ENCODE data around the gene IL17RC. TPM values are rescaled to one million over a fixed set of nuclear protein-coding genes. Genes with fewer than 3 reads are reported as not detected.

Gene IL17RC
- total and polyA plus RNA-seq, 2 donors (not counting 1 experiment from before 2014, with no cell fraction given) = 17.1 to 17.5 TPM

GRCh38 chr3:9901967-9902366 is 14.9 kb upstream of the IL17RC start:
- Histone ChIP-seq H3K4me3 (replicated peaks in 1 of 4; ENCODE audit: control extremely low read depth in 1 of 4, insufficient read depth in 1 of 4, low read depth in 3 of 4, low read length in 4 of 4) (no peak overlapping the region), H3K9ac (ENCODE audit: insufficient read depth, low read length) (no peak overlapping the region), H3K4me1 (ENCODE audit: control insufficient read depth, extremely low read depth, insufficient read depth, low read length) (peaks cover 12% of the 10 kb centered on the region), H3K36me3 (ENCODE audit: control insufficient read depth, insufficient read depth, low read length) (no peaks in the 10 kb centered on the region), H4K20me1 (ENCODE audit: control insufficient read depth, extremely low read depth, insufficient read depth, low read length) (no peaks in the 10 kb centered on the region), H3K9me3 (ENCODE audit: control insufficient read depth, insufficient read depth, low read depth, low read length) (no peaks in the 10 kb centered on the region), H3K4me2 (ENCODE audit: extremely low read depth, insufficient read depth, low read length) (no peak overlapping the region), H3K79me2 (ENCODE audit: control insufficient read depth, insufficient read depth, low read length) (no peaks in the 10 kb centered on the region), H2AFZ (ENCODE audit: low read length) (no peak overlapping the region), H3K27me3 (ENCODE audit: control insufficient read depth, insufficient read depth, low read length) (no peaks in the 10 kb centered on the region), H3K27ac (ENCODE audit: insufficient read depth, low read length) (no peak overlapping the region)
- no peak for DNase-seq (ENCODE audit: low read depth in 2 of 2)
- TF ChIP-seq EZH2 (IDR thresholded peaks at IDR 0.05; ENCODE audit: low read length, missing control alignments) (no peak), CTCF (conservative IDR thresholded peaks at IDR 0.05 in 1 of 2, IDR thresholded peaks at IDR 0.05 in 1 of 2; ENCODE audit: low read depth in 1 of 2, low read length in 2 of 2) (no peak)

GRCh38 chr3:9902372-9903237 is 14.3 kb upstream of the IL17RC start, which contains the start of gene IL17RE:
IL17RE (plus strand) TSS chr3:9902848; CDS start chr3:9902933, 85 bp downstream.
- peak within 1 kb of the TSS; percentile 5 to 40 (median 18) for H3K4me3 ChIP-seq (replicated peaks in 1 of 4; ENCODE audit: control extremely low read depth in 1 of 4, insufficient read depth in 1 of 4, low read depth in 3 of 4, low read length in 4 of 4)
- H3K9ac ChIP-seq (ENCODE audit: insufficient read depth, low read length) = no peak within 1 kb of the TSS

More at GRCh38 chr3:9902372-9903237, 14.3 kb upstream of the IL17RC start, which contains the start of gene IL17RE:
- Histone ChIP-seq H3K36me3 (ENCODE audit: control insufficient read depth, insufficient read depth, low read length) (no peaks in the 10 kb centered on the region), H4K20me1 (ENCODE audit: control insufficient read depth, extremely low read depth, insufficient read depth, low read length) (no peaks in the 10 kb centered on the region), H3K27me3 (ENCODE audit: control insufficient read depth, insufficient read depth, low read length) (no peaks in the 10 kb centered on the region), H3K4me2 (ENCODE audit: extremely low read depth, insufficient read depth, low read length) (peak within 1 kb of the TSS; percentile 85), H3K79me2 (ENCODE audit: control insufficient read depth, insufficient read depth, low read length) (no peaks in the 10 kb centered on the region), H3K27ac (ENCODE audit: insufficient read depth, low read length) (peak within 1 kb of the TSS; percentile 74), H3K9me3 (ENCODE audit: control insufficient read depth, insufficient read depth, low read depth, low read length) (no peaks in the 10 kb centered on the region), H2AFZ (ENCODE audit: low read length) (peak within 1 kb of the TSS; percentile 71), H3K4me1 (ENCODE audit: control insufficient read depth, extremely low read depth, insufficient read depth, low read length) (peaks cover 12% of the 10 kb centered on the region)
- no peak for TF ChIP-seq EZH2 (IDR thresholded peaks at IDR 0.05; ENCODE audit: low read length, missing control alignments)
- no peak for TF ChIP-seq CTCF (conservative IDR thresholded peaks at IDR 0.05 in 1 of 2, IDR thresholded peaks at IDR 0.05 in 1 of 2; ENCODE audit: low read depth in 1 of 2, low read length in 2 of 2)
- no peak for DNase-seq (ENCODE audit: low read depth in 2 of 2)
